IMR-90 (cell line): ENCODE data around the gene TMEM240. TPM values are rescaled to one million over a fixed set of nuclear protein-coding genes. Genes with fewer than 3 reads are reported as not detected.

Experiments used
- ATAC-seq: fragments of 200-7000 bp; cut with Tn5 transposase; 2 replicates; pipeline ENCODE4 v1.9.1; 2020; ENCODE audit warnings: low read depth, mild to moderate bottlenecking, moderate library complexity
- BruUV-seq: library from RNA; stranded (reverse); fragments of 400-500 nt; replicated peaks from 2 replicates; lab custom pipeline; 2021; lab: Mats Ljungman, UMichigan
- CTCF ChIA-PET: fragments of 300-600 bp; formaldehyde crosslinking; extraction: SDS; loops from one replicate; lab custom pipeline; 2021; ENCODE audit warnings: antibody characterized with exemption; lab: Yijun Ruan, JAX
- POLR2A ChIA-PET: fragments of 300-600 bp; sonication (Branson Sonifier 250); formaldehyde crosslinking; loops from one replicate; lab custom pipeline; 2022; ENCODE audit warnings: antibody characterized with exemption; ENCODE audit not compliant: unreplicated experiment; lab: Charles Lee
- DNase-seq: peaks from one replicate; pipeline ENCODE4 v3.0.0; 2013
- H2AFZ ChIP-seq: replicated peaks from 2 replicates; pipeline ENCODE3; 2013; ENCODE audit warnings: low read length, mild to moderate bottlenecking; ENCODE audit not compliant: poor library complexity
- H2AK5ac ChIP-seq: 2 replicates; pipeline ENCODE4 v1.6.1; 2013; ENCODE audit warnings: low read depth, low read length, inconsistent platforms
- H2AK9ac ChIP-seq: replicated peaks from 2 replicates; pipeline ENCODE3; 2013; ENCODE audit warnings: mild to moderate bottlenecking, low read depth, low read length, moderate library complexity; ENCODE audit not compliant: poor library complexity
- H2BK120ac ChIP-seq: 2 replicates; pipeline ENCODE4 v1.6.1; 2013; ENCODE audit warnings: low read depth, low read length, inconsistent platforms
- H2BK15ac ChIP-seq: 3 replicates; pipeline ENCODE4 v1.6.1; 2013; ENCODE audit warnings: low read depth, low read length, inconsistent platforms
- H2BK20ac ChIP-seq: 2 replicates; pipeline ENCODE4 v1.6.1; 2013; ENCODE audit warnings: low read depth, mild to moderate bottlenecking, inconsistent platforms, low read length, moderate library complexity
- H2BK5ac ChIP-seq: 2 replicates; pipeline ENCODE4 v1.6.1; 2013; ENCODE audit warnings: mild to moderate bottlenecking, low read depth, low read length, inconsistent platforms; ENCODE audit not compliant: poor library complexity, severe bottlenecking
- H3K14ac ChIP-seq: replicated peaks from 2 replicates; pipeline ENCODE4 v1.6.1; 2013; ENCODE audit warnings: low read depth, low read length, inconsistent platforms
- H3K18ac ChIP-seq: 2 replicates; pipeline ENCODE4 v1.6.1; 2013; ENCODE audit warnings: low read depth, low read length, control low read depth
- H3K23ac ChIP-seq: 2 replicates; pipeline ENCODE4 v1.6.1; 2013; ENCODE audit warnings: low read depth, low read length, inconsistent platforms
- H3K27ac ChIP-seq: 2 replicates; pipeline ENCODE4 v1.5.1; 2013; ENCODE audit warnings: mild to moderate bottlenecking, control low read depth, low read length; ENCODE audit not compliant: insufficient read depth
- H3K27me3 ChIP-seq: 2 replicates; pipeline ENCODE4 v1.6.1; 2013; ENCODE audit warnings: low read length; ENCODE audit not compliant: control insufficient read depth, insufficient read depth
- H3K36me3 ChIP-seq: 2 replicates; pipeline ENCODE4 v1.6.1; 2013; ENCODE audit warnings: low read length, mixed read lengths; ENCODE audit not compliant: control insufficient read depth, insufficient read depth
- H3K4ac ChIP-seq: 2 replicates; pipeline ENCODE4 v1.6.1; 2013; ENCODE audit warnings: low read depth, low read length, inconsistent platforms
- H3K4me1 ChIP-seq: 2 replicates; pipeline ENCODE4 v1.6.1; 2013; ENCODE audit warnings: low read length, mixed read lengths; ENCODE audit not compliant: control insufficient read depth, insufficient read depth
- H3K4me2 ChIP-seq: 2 replicates; pipeline ENCODE4 v1.6.1; 2013; ENCODE audit warnings: low read depth, mild to moderate bottlenecking, control low read depth, low read length, moderate library complexity
- H3K4me3 ChIP-seq: 2 replicates; pipeline ENCODE4 v1.5.1; 2013; ENCODE audit warnings: low read depth, mild to moderate bottlenecking, control low read depth, low read length, moderate library complexity; ENCODE audit not compliant: insufficient read depth
- H3K56ac ChIP-seq: 2 replicates; pipeline ENCODE4 v1.6.1; 2013; ENCODE audit warnings: low read length, inconsistent platforms; ENCODE audit not compliant: insufficient read depth; ENCODE audit errors: extremely low read depth
- H3K79me1 ChIP-seq, 2 experiments: 2 replicates each; pipeline ENCODE4 v1.6.1; 2013; ENCODE audit warnings: low read length in 2 of 2, inconsistent platforms in 1 of 2, low read depth in 1 of 2
- H3K9ac ChIP-seq: 2 replicates; pipeline ENCODE4 v1.6.1; 2013; ENCODE audit warnings: low read depth, low read length, control low read depth
- H3K9me1 ChIP-seq: 2 replicates; pipeline ENCODE4 v1.6.1; 2013; ENCODE audit warnings: low read length, inconsistent platforms; ENCODE audit not compliant: insufficient read depth
- H3K9me3 ChIP-seq: 2 replicates; pipeline ENCODE4 v1.6.1; 2013; ENCODE audit warnings: low read length; ENCODE audit not compliant: control insufficient read depth, insufficient read depth
- H4K20me1 ChIP-seq: 2 replicates; pipeline ENCODE4 v1.6.1; 2013; ENCODE audit warnings: low read length, inconsistent platforms; ENCODE audit not compliant: insufficient read depth
- H4K5ac ChIP-seq: 2 replicates; pipeline ENCODE4 v1.6.1; 2013; ENCODE audit warnings: mild to moderate bottlenecking, low read depth, low read length, control low read depth
- H4K8ac ChIP-seq, 2 experiments: 2 replicates each; pipeline ENCODE4 v1.6.1; 2013; ENCODE audit warnings: low read depth in 2 of 2, low read length in 2 of 2, control low read depth in 1 of 2, inconsistent platforms in 1 of 2
- H4K91ac ChIP-seq: 2 replicates; pipeline ENCODE4 v1.6.1; 2013; ENCODE audit warnings: low read depth, low read length, inconsistent platforms; ENCODE audit not compliant: insufficient read depth
- CEBPB ChIP-seq: IDR thresholded peaks from 2 replicates; pipeline ENCODE4 v1.6.1; 2012; ENCODE audit warnings: low read depth, low read length, improper control_type of control experiment
- WGBS, 2 experiments: methylation state at CpG; one replicate each; pipeline versions ENCODE4 v1.1.5 to v1.1.7; 2013; ENCODE audit warnings: missing lambda C conversion rate in 2 of 2; ENCODE audit not compliant: insufficient read length in 1 of 2; ENCODE audit errors: extremely low coverage in 2 of 2; 5-methylcytosine and 5-hydroxymethylcytosine counted together
- dilution Hi-C: fragments of 300-500 bp; cut with HindIII; formaldehyde crosslinking; loops from one replicate; pipeline ENCODE4 v1.14.3; 2018; ENCODE audit warnings: low sequenced_read_pairs; ENCODE audit not compliant: unreplicated experiment
- in situ Hi-C: fragments of 300-500 bp; cut with MboI; formaldehyde crosslinking; loops from 3 replicates; pipeline ENCODE4 v1.14.3; 2019; ENCODE audit warnings: low sequenced_read_pairs, inconsistent platforms, mixed read lengths
- intact Hi-C: fragments of 100-400 bp; cut with micrococcal nuclease; formaldehyde crosslinking; loops from 2 replicates; pipeline ENCODE4 v1.10.0; 2022
- polyA plus RNA-seq, 3 experiments: library from polyadenylated mRNA; depleted of rRNA; stranded (reverse); fragments of >200 nt; gene quantifications; 2 replicates each; pipeline ENCODE4 v1.2.3, GENCODE V29; 2012; ENCODE audit warnings: low replicate concordance in 1 of 3
- total RNA-seq: library from RNA; depleted of rRNA; stranded (reverse); fragments of >200 nt; gene quantifications from 2 replicates; pipeline ENCODE4 v1.2.3, GENCODE V29; 2012
- TF ChIP-seq, protein P1 (sequence below): fragments of 150-350 bp; IDR thresholded peaks from 2 replicates; pipeline ENCODE4 v1.6.1; 2016; ENCODE audit warnings: low read depth, mild to moderate bottlenecking, low read length, moderate library complexity, borderline replicate concordance

The TMEM240 gene
- total and polyA plus RNA-seq, 2 of the 4 experiments (the other 2 are of a cell fraction) = 1.6 to 7.6 TPM

DNA sequence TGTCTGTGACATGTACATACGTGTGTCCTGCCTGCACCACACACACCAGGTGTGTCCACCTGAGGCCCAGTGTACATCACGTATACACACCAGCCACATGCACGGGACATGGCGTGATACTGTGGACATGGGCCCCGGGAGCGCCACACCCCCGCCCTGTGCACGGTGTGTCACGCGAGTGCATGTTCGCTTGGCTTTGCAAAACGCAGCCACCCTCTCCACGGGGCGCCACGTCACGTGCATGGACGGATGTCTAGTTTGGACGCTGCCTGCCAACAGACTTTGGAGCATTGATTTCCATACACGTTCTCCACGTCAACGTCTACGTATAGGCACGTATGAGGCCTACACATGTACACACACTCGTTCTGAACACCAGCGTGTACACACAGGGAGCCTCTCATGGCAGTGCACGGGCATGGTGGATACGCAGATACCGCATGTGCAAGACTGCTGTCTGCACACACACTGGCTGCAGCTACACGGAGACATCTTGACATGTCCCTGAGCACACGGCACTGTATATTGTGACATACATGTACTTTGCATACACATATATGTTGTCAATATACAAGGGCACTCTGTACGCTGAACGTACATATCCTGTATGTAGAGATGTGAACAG lies 2.7 kb downstream of the TMEM240 start:
- Histone ChIP-seq H3K4me2 (no peak overlapping the region), H3K4me3 (no peak overlapping the region), H3K27ac (no peak overlapping the region), H3K56ac (no peak overlapping the region), H2BK120ac (no peak overlapping the region), H2BK5ac (no peak overlapping the region), H3K36me3 (peaks cover 35% of the 10 kb centered on the region), H3K9me1 (peaks cover 17% of the 10 kb centered on the region), H3K4me1 (peaks cover 14% of the 10 kb centered on the region), H2BK20ac (no peak overlapping the region), H3K18ac (no peak overlapping the region), H2BK15ac (no peak overlapping the region), H3K9me3 (no peaks in the 10 kb centered on the region), H3K27me3 (no peaks in the 10 kb centered on the region), H2AK5ac (no peak overlapping the region), H3K79me1 (peaks cover 10 to 44% of the 10 kb centered on the region in 2 experiments), H3K9ac (no peak overlapping the region), H4K20me1 (peaks cover 25% of the 10 kb centered on the region), H4K8ac (no peak overlapping the region), H3K4ac (no peak overlapping the region), H3K23ac (no peak overlapping the region), H2AK9ac (peak overlapping the region; percentile 70), H4K91ac (no peak overlapping the region), H4K5ac (no peak overlapping the region), H3K14ac (no peak overlapping the region), H2AFZ (no peak overlapping the region)
- WGBS, 2 experiments = 98% methylated on average over 27 of the region's 32 CpGs; no CpG with 5 or more reads in 1 of the 2 experiments
- ATAC-seq = no peak
- dilution Hi-C loops = no loop called here
- BruUV-seq = no TSS peak
- in situ Hi-C loops = no loop called here
- DNase-seq = no peak
- ChIA-PET CTCF (no interaction called here), POLR2A (no interaction called here)
- peak; percentile 34; the same call in 1 of the 2 replicates for TF ChIP-seq CEBPB
- TF ChIP-seq, protein P1, sequence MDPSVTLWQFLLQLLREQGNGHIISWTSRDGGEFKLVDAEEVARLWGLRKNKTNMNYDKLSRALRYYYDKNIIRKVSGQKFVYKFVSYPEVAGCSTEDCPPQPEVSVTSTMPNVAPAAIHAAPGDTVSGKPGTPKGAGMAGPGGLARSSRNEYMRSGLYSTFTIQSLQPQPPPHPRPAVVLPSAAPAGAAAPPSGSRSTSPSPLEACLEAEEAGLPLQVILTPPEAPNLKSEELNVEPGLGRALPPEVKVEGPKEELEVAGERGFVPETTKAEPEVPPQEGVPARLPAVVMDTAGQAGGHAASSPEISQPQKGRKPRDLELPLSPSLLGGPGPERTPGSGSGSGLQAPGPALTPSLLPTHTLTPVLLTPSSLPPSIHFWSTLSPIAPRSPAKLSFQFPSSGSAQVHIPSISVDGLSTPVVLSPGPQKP = no peak
- intact Hi-C loops = no loop called here
